Right forelimb (tissue), 1 donor: ENCODE data around the gene MARCKSL1.

ENCODE experiments used
- DNase-seq: peaks from one replicate; pipeline ENCODE4 v3.0.0-alpha.2; 2018

Gene MARCKSL1

GRCh38 chr1:32352239-32352745, 16.3 kb upstream of the MARCKSL1 start:
- no peak for DNase-seq

GRCh38 chr1:32351399-32352238, 15.6 kb upstream of the MARCKSL1 start:
- peak; percentile 95 for DNase-seq

- DNase-seq, result no peak
Measured at GRCh38 chr1:32350785-32351398, 14.9 kb upstream of the MARCKSL1 start.

DNA sequence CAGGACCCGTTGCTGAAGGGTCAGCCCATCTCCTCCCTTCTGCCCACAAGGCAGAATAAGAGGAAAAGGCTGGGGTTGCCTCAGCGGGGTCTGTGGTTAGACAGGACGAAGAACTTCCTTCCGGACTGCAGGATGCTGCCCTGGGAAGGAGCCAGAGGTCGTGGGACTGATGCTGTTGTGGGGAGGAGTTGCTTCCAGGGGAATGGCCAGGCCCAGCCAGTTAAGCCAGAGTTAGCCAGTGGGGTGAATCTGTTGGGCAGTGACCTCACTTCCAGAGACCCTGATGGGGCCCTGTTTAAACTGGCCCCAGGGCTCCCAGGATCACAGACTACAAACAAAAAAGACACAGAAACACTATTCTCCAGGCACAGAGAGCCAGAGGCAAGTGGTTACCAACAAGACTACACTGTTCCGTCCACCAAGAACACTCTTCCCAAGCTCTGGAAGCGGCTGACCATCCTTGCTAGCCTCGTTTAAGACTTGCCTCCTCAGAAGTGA, 13.2 kb upstream of the MARCKSL1 start:
- no peak for DNase-seq

DNA sequence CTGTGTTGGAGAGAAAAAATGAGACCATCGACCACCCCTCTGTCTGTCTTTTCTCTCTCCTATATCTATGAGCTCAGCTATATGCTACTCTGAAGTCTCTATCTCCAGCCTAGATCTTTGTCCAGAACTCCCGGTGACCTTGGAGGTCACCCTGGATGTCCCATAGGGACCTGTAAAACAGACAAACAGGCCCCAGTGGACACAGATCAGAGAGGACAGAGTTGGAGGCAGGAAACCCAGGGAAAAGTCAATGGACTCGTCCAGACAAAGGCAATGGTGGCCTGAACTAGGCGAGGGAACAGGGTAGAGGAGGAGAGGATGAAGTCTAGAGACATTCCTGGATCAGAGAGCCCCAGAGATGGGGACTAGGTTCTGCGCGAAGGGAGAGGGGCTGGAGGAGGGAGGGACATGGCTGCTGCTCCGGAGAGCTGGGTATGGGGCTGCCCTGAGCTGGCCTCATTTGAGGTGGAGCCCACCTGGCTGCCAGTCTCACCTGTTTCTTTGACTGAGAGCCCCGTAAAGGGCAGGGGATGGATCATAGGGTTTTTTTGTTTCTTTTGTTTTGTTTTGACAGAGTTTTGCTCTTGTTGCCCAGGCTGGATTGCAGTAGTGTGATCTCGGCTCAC, 10.6 kb upstream of the MARCKSL1 start:
- DNase-seq, result no peak

GRCh38 chr1:32345289-32345827, 9.3 kb upstream of the MARCKSL1 start:
- DNase-seq, result no peak

DNA sequence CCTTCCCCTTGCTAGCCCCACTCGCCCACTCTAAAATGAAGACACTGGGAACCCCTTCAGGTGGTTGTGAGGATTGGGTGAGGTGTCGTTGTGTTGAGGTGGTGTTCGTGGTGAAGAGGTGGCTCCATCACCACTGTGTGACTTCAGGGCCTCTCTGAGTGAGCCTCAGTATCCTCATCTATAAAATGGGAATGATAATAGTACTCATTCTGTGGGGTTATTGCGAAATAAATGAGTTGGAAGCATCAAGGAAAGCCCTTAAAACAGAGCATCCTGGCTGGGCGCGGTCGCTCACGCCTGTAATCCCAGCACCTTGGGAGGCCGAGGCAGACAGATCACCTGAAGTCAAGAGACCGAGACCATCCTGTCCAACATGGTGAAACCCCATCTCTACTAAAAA, 6.7 kb upstream of the MARCKSL1 start:
- no peak for DNase-seq

- DNase-seq, result no peak
Measured at GRCh38 chr1:32341971-32342370, 5.9 kb upstream of the MARCKSL1 start.

GRCh38 chr1:32341186-32341757, 5.2 kb upstream of the MARCKSL1 start:
- no peak for DNase-seq

DNA sequence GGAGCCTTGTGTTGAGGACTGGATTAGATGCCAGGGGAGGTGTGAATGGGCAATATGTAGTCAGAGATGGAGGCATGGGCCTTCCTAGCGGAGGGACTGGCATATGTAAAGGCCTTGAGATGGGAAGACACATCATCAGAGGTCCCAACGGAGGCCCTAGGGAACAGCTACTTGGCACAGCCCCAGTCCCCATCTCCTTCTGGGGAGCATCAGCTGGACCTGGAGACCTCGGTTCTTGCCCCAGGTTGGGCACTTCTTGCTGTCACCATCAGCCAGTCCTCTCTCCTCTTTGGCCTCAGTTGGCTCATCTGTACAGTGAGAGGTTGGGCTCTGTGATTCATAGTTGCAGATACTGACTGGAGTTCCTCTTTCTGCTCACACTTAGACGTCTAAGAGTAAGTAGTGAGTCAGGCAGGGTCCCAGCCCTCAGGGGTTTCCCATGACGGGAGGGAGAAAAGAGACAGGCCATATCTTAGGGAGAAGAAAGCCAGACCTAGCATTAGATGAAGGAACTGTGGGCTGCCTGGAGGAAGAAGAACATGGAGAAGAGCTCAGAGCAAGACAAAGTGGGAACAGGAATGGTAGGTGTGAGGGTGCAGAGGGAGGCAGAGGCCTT, 3.4 kb upstream of the MARCKSL1 start:
- DNase-seq, result no peak

DNA sequence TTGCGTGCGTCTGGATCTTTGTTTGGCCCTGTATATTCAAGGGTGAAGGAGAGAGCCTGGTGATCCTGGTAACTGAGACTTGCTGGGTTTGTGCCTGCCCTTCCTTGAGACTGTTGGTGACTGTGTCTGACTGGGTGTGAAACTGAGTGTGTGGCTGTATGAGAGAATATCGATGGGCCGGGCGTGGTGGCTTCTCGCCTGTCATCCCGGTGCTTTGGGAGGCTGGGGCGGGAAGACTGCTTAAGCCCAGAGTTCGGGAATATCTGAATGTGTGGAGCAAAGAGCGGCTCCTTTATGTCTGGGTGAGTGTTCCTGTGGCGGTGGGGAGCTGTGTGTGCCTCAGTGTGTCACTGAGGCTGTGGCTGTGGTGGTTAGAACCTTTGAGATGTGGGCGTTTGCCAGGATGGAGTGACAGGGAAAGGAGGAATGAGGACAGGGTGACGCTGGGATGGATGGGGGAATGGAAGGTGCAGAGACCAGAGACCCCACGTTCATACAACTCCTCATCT, 2.7 kb upstream of the MARCKSL1 start:
- DNase-seq, result no peak

DNA sequence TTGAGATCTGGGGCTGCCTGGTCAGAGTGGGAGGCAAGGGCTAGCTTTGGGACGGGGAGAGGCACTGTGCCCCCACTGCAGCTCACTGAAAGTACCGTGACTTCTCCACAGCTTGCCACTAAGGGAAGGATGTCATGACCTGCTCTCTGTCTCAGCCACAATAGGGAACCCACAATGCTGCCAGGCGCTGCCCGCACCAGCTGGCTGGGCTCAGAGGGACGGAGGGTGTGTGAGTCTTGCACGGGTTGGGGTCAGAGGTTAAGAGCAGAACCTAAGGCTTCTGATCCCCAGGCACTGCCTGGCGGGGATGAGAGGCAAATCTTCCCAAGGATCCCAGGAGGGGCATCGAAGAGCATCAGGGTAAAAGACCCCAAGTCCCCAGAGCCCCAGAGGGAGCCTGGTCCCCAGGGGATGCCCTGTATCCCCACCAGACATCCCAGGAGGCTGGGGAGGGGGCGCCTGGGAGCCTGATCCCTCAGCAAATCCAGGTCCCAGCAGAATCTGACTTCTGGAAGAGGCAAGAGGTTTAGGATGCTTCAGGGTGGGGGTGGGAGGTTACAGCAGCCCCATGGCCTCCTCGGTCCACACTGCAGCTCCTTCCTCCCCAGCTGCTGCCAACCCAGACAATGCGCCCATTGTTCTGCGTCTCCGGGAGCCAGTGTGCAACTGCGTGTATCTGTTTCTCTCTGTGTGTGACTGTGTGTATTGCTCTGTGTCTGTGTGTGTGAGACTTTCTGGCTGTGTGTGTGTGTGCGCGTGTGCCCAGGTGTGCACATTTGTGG, 2.0 kb upstream of the MARCKSL1 start:
- no peak for DNase-seq

DNA sequence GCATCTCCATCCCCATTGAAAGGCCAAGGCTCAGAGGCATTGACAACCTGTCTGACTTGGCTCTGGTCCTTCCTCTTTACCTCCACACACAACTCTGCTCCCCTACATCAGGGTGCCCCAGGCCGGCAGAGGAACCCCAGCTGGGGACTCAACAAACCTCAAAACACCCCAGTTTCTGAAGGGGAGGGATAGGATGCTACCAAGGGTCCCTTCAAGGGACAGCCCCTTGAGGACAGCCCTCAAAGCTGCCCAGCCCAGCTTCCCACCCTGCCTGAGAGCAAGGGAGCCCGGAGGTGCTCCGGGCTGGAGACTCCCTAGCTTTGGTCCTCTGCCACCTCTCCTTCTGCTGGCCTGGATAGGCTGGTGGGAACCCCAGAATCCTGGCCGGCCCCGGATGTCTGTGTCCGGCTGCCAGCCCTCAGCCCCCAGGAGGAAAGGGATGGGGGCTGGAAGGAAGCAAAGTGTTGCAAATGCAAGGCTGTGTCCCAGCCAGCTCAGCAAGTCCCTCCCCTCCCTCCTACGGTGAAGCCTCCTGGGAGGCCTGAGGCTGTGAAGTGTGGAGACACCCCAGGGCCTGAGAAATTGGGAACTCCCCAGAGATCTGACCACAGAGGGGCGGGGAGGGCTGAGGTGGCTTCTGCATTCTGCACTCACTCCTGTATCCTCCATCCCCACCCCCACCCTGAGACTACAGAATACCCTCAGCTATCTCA, 1.1 kb upstream of the MARCKSL1 start:
- no peak for DNase-seq

GRCh38 chr1:32336591-32336932, 529 bp upstream of the MARCKSL1 start:
- no peak for DNase-seq

GRCh38 chr1:32335535-32335789, 571 bp downstream of the MARCKSL1 start:
- DNase-seq, result no peak

DNA sequence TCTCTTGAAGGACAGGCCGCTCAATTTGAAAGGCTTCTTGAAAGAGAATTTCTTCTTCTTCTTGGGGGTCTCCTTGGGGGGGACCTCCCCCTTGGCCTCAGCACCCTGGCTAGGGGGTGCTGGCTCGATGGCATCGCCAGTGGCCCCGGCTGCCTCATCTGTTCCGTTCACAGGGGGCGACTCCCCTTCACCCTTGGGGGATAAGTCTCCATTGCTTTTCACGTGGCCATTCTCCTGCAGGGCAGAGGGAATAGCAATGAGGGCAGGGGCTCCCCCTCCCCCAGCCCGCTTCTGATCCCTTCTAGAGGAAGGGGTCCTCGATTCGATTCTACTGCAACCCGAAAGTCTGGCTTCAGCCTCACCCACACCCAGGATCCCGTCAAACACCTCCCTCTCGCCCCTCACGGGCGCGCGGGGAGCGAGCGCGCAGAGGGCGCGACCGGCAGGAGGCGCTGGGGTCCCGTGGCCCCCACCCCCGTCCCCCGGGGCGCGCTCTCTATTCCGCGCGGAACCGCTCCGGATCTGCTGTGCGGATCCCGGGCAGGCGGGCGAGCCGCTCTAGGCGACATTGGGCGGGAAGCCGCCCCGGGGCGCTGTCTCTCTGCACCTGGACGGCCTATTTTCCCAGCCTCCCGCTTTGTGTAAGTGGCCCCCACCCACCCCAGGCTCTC, 1.0 kb downstream of the MARCKSL1 start:
- DNase-seq, result peak; percentile 75

GRCh38 chr1:32334274-32334861, 1.7 kb downstream of the MARCKSL1 start:
- DNase-seq, result no peak

DNA sequence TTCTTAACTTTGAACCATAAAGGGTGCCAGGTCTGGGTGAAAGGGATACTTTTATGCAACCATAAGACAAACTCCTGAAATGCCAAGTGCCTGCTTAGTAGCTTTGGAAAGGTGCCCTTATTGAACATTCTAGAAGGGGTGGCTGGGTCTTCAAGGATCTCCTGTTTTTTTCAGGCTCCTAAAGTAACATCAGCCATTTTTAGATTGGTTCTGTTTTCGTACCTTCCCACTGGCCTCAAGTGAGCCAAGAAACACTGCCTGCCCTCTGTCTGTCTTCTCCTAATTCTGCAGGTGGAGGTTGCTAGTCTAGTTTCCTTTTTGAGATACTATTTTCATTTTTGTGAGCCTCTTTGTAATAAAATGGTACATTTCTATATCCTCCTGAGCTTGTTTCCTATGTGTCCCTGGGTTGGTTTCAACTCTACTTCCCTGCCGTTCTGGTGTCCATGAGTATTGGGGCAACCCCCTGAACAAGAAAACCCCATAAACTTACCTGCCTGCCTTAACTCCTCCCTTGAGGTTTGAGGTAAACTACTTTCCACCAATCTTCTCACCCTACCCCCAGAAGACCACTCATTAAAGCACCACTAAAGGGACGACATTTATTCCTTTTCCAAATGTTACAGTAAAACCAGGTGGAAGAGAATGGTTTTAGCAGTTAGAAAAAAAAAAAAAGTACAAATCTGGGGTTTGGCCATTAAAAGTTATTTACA, 2.6 kb downstream of the MARCKSL1 start:
- DNase-seq, result no peak

DNA sequence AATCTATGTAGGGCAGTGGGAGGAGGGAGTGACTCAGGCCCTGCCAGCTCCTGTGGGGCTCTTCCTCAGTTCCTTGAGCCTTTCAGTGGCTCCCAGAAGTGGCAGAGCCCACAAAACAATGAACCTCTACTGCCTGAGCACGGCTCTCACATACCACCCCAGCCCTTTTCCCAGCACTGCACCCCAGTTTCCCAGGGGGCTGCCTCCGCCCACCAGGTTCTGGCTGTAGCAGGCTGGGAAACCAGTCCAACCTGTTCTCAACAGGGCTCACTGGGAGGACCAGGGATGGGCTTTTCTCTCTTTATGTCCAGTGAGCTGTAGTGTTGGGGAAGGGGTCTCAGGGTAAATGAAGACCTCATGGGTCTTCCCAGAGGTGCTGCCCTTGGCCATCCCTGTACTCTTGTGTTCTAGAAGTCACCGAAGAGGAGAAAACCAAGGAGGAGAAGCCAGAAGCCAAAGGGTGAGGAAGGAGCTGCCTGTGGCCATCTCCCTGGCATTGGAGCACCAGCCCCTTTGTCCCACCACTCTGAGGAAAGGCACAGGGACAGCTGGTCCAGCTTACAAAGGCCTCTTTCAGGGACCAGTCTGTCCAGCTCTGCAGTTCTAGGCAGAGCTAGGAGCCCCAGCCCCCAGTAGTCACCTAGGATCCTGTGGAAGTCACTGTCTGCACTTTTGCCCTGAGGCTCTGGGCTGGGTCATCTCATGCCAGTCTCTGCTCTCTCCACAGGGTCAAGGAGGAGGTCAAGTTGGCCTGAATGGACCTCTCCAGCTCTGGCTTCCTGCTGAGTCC, 3.5 kb downstream of the MARCKSL1 start:
- no peak for DNase-seq
